ENCODE results near the gene MTCP1. TPM values are rescaled to one million over a fixed set of nuclear protein-coding genes. Genes with fewer than 3 reads are reported as not detected.

The MTCP1 gene
- total and polyA plus RNA-seq, 8 donors: 10.9 to 55.9 (median 17.3) TPM

GRCh38 chrX:155105919-155106318 is 35.0 kb upstream of the MTCP1 start:
- Histone ChIP-seq H3K4me1 (no peaks in the 10 kb centered on the region), H3K9me3 (no peaks in the 10 kb centered on the region), H3K4me3 (no peak overlapping the region), H3K27ac (no peak overlapping the region), H3K36me3 (no peaks in the 10 kb centered on the region), H3K27me3 (no peaks in the 10 kb centered on the region)
- ATAC-seq (no peak), FAIRE-seq (no peak), DNase-seq (no peak)
- no peak for TF ChIP-seq CTCF (IDR thresholded peaks at IDR 0.05)
- WGBS, 2 donors: 73 to 95% methylated on average over 2 of the region's 2 CpGs
- intact Hi-C loops (cut with DNase I): no loop called here

GRCh38 chrX:155094468-155095061 is 23.6 kb upstream of the MTCP1 start:
- Histone ChIP-seq H3K4me3 (no peak overlapping the region), H3K36me3 (peaks cover 0 to 5% (median 0%) of the 10 kb centered on the region in 3 donors), H3K27ac (no peak overlapping the region), H3K9me3 (no peaks in the 10 kb centered on the region), H3K27me3 (no peaks in the 10 kb centered on the region), H3K4me1 (no peaks in the 10 kb centered on the region)
- TF ChIP-seq CTCF (IDR thresholded peaks at IDR 0.05): peak in 3 of 4 donors; percentile 13 to 50 (median 44)
- WGBS, 2 donors: 22 to 32% methylated on average over 4 of the region's 4 CpGs
- ATAC-seq (peak; percentile 62 to 80 (median 69)), FAIRE-seq (no peak), DNase-seq (no peak)
- intact Hi-C loops (cut with DNase I): no loop called here

GRCh38 chrX:155086961-155087735 is 16.2 kb upstream of the MTCP1 start:
- intact Hi-C loops (cut with DNase I): no loop called here
- no peak for ATAC-seq
- no peak for TF ChIP-seq CTCF (IDR thresholded peaks at IDR 0.05)
- no peaks in the 10 kb centered on the region for H3K27me3 ChIP-seq
- 83 to 92% methylated on average over 26 of the region's 26 CpGs for WGBS, 2 donors
- H3K9me3 ChIP-seq: no peaks in the 10 kb centered on the region
- H3K4me1 ChIP-seq: no peaks in the 10 kb centered on the region
- H3K4me3 ChIP-seq: no peak overlapping the region
- H3K36me3 ChIP-seq: peaks cover 0 to 5% (median 0%) of the 10 kb centered on the region in 3 donors
- FAIRE-seq: no peak
- DNase-seq: peak in 1 of 6 donors; percentile 49
- H3K27ac ChIP-seq: no peak overlapping the region

DNA sequence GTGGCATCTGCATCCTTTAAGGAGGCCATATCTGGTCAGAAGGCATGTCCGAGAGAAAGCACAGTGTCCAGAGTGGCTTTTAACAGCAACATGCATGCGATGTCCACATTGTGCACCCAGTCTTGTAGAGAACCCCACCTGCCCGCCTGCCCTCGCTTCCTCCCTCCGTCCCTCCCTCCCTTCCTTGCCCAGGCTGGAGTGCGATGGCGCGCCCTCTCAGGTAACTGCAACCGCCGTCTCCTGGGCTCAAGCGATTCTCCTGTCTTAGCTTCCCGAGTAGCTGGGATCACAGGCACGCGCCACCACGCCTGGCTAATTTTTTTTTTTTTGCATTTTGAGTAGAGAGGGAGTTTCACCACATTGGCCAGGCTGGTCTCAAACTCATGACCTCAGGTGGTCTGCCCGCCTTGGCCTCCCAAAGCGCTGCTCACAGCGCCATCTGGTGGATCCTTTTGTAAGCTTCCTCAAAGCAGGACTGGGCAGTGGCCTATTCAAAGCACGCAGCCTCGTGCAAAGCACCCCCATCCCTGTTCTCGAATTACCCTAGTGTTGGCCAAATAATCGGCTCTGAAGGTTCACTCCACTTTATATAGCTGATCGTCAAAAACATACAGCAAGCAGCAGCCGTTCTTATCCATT is 15.4 kb upstream of the MTCP1 start:
- DNase-seq (peak in 3 of 6 donors; percentile 20 to 43 (median 34)), ATAC-seq (peak; percentile 62 to 80 (median 70)), FAIRE-seq (no peak)
- H3K4me1 ChIP-seq: no peaks in the 10 kb centered on the region
- no peaks in the 10 kb centered on the region for H3K36me3 ChIP-seq
- H3K27ac ChIP-seq: no peak overlapping the region
- intact Hi-C loops (cut with DNase I): no loop called here
- H3K9me3 ChIP-seq: no peaks in the 10 kb centered on the region
- 67 to 70% methylated on average over 24 of the region's 24 CpGs for WGBS, 2 donors
- no peaks in the 10 kb centered on the region for H3K27me3 ChIP-seq
- no peak overlapping the region for H3K4me3 ChIP-seq
- TF ChIP-seq CTCF (IDR thresholded peaks at IDR 0.05): peak in 3 of 4 donors; percentile 13 to 36 (median 14)

Measured in pancreas (tissue), 10 donors.